Activated effector memory CD4-positive, alpha-beta T cell treated with Interleukin-2 at 50 U/mL for 16 hours (primary cell): Measurements from ENCODE around the gene MGAT5B.

ENCODE experiments used
- DNase-seq: peaks from one replicate; pipeline ENCODE4 v3.0.0-alpha.2; 2020

MGAT5B gene

DNA sequence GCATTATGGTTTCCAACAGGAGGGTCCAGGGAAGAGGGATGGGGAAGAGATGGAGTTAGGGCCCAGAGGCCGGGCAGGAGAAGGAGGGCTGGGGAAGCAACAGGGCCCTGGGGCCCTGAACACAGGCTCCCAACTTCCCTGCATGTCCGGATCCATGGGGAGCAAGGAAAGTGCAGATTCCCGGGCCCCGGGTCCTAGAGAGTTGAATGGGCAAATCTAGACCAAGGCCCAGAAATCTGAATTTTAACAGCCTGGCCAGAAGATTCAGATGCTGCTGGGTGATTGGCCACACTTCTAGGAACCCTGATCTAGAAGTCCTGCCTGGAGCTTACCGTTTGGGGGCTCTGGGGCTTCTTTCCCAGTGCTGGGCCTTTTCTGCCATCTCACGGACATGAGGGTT, 13.2 kb downstream of the MGAT5B start:
- DNase-seq: no peak

DNA sequence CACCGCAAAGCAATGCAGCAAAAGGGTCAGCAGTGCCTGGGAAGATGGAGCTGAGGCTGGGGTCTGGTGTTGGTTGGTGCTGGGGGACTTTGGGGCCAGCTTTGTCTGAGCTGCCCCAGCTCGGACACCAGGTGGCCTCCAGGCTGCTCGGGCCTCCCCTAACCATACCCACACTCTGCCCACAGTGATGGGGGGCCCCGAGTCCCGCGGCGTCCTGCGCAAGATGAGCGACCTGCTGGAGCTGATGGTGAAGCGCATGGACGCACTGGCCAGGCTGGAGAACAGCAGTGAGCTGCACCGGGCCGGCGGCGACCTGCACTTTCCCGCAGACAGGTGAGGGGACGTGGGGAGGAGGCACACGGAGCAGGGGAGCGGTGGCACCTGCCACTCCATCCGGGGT, 13.8 kb downstream of the MGAT5B start:
- no peak for DNase-seq

DNA sequence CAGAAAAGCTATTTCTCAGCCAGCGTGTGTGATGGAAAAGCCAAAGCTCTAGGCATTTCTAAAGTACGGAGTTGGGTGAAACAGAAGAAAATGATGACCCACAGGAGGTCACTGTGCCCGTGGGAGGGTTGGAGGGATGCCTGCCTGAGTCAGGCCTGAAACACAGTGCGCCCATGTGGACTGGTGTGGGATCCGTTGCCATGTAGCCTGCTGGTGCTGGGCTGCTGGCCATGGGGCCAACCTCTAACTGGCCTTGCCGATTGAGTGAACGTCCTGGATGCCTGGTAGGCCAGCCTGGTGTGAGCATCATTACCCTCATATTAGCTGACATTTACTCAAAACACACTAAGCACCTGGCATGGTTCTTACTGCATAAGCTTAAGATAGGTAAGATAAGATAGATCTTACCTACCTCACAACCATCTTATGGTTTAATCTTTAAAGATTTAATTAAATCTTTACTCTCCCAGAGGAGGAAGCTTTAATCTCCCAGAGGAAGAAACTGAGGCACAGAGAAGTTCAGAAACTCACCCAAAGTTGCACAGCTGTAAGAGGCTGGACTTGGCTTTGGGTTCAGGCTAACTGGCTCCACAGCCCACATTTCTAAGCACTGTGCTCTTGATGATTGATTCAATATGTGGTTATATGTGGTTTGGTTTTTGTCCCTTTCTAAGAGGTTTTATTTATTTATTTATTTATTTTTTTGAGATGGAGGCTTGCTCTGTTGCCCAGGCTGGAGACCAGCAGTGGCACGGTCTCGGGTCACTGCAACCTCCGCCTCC, 15.7 kb downstream of the MGAT5B start:
- no peak for DNase-seq

DNA sequence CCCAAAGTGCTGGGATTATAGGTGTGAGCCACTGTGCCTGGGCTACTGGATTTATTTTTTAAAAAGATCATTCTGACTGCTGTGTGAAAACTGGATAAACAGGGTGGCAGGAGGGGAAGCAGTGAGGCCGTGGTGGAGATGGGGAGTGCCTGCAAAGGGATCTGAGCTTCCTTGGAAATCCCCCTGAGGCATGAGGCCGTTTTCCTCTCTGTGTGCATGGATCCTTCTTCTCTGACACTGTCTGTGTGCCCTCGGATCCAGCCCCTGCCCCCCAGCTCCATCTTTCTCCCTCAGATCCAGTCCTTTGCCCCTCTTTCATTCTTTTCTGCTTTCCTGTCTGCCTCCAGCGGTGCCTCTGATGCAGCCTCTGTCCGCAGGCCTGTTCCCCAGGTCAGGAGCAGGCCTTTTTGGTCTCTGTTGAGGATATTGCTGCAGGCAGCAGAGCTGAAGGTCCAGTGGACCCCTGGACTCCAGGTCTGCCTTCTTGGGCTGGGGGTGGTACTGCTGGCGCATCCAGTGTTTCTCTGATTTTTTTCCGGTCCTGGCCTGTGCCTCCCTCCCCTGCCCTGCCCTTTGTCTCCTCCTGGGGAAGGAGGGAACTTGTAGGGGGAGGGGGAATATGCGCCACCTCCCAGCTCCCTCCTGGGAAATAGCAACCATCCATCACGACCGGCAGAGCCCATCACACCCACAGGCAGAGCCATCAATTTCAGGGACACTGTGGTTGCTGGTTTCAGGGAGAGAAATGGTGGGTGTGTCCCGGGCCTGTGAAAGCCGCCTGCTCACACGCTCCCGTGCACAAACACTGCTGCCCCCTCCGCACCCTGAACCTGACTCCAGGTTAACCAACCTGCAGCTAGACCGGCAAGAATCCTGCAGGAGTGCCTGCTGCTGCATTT, 17.0 kb downstream of the MGAT5B start:
- DNase-seq: no peak

DNA sequence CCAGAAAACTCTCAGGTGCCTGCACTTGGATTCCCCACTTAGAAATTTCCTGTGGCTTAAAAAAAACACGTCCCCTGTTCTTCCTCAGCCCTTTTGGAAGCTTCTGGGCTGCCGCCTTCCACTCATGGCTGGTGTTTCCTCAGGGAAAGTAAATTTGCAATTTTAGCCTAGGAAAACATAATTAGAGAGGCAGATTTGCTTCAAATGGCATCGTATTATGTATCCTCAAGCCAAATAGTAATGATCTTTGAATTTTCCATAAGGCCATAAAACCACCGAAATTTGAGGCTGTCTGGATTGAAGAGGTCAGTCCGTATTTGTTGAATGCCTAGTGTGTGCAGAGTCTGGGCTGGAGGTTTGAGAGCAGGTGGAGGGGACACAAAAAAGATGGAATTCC, 17.7 kb downstream of the MGAT5B start:
- no peak for DNase-seq

DNA sequence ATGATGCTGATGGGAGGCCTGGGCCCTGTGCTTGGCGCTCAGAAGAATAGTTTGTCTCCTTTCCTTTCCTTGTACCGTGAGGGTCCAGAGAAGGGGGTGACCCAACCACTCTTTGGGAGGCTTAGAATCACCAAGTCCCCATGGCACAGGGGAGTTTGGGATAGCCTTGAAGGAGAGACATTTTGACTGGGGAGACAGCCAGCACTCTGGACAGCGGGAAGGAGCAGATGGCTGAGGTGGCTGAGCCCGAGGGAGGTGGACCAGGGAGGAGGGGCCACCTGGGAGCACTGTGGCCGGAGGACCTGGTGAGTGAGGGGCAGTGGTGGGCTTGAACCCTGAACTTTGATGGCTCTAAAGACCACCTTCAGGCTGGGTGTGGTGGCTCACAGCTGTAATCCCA, 18.2 kb downstream of the MGAT5B start:
- no peak for DNase-seq

DNA sequence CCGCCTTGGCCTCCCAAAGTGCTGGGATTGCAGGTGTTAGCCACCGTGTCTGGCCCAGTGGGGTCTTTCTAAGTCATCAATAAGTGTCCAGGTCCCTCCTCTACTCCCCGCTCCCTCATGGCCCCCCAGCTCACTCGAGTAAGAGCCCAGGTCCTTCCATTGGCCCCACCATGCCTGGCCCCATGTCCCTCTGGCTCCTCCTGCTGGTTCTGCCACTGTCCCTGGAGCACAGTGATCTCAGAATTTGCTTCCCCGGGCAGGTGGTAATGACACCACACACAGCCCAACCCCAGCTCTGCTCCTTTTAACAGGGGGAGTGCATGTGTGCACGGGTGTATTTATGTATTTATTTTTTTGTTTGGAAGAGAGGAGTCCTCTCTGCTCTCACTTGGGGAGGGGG, 19.6 kb downstream of the MGAT5B start:
- no peak for DNase-seq

DNA sequence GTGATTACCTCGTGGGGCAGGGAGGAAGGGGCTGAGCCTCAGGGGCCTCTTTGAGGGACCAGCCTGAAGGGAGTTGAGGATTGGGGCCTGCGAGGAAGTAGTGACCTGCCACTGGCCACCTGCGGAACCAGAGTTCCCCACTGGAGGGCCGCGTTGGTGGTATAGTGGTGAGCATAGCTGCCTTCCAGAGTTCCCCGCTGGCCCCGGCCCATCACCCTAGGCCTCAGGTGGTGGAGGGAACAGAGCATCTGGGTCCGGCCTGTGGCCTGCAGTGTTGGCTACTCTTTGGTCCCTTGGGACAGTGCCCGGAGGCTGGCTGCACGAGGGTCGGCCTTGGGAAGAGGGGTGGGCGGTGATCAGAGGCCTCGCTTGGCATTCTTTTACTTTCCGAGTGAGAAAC, 20.5 kb downstream of the MGAT5B start:
- no peak for DNase-seq

DNA sequence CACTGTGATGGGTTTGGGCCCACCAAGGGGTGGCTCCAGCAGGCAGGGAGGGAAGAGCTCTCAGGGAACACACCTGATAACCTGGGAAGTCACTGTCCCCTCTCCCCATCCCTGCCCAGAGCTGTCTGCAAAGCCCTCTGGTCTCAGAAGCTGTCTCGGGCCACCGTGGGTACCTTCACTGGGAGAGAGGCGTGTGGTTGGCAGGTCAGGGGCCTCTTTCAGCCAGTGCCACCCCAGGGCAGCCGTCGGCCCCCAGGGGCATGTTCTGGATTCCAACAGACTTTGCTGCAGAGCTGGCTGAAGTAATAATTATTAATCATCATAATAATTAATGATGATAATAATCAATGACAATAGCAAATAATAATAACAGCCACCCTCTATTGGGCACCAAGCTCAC, 21.1 kb downstream of the MGAT5B start:
- no peak for DNase-seq

DNA sequence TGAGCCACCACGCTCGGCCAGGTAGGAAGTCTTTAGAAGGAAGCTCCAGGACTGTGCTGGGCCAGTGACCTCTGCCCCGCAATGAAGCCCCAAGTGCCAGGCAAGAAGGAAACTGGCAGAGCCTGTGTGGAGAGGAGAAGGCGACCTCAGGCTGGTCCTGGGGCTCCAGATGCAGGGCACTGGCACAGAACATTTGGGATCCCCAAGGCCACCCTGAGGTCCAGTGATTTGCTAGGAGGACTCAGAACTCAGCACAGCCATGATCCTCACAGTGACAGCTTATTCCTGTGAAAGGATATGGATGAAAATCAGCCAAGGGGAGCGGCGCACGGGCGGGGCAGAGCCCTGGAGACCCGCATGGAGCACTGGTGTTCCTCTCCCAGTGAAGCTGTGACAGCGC, 24.1 kb downstream of the MGAT5B start:
- no peak for DNase-seq

DNA sequence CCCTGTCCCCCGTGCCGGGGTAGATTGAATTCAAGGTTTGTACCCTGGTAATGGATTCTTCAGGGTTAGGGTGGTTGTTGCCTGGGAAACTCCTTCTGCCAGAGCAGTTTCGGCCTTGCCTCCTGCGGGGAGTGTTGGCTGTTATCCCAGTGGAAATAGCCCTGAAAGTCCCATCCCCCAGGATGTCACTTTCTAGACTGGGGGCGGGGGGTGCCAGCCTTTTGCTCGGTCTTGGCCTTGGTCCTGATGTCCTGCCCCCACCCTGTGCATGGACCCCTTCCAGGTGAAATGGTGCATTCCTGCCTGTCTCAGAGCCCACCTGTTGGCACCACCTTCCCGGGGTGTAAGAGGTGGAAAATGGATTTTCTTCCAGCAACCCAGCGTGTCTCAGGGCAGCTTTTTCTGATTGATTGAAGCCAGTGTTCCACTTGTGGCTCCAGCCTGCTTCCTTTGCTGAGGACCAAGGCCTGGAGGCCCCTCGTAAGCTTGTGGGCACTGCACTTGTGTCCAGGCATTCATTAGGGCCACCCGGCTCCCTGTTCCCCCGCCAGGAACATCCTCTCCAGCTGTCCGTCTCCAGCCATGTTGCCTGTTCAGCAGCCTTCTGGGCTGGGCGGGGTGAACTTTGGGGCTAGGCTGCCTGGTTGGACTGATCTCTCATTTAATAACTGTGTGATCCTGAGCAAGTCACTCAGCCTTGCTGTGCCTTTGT, 25.6 kb downstream of the MGAT5B start:
- DNase-seq: no peak

DNA sequence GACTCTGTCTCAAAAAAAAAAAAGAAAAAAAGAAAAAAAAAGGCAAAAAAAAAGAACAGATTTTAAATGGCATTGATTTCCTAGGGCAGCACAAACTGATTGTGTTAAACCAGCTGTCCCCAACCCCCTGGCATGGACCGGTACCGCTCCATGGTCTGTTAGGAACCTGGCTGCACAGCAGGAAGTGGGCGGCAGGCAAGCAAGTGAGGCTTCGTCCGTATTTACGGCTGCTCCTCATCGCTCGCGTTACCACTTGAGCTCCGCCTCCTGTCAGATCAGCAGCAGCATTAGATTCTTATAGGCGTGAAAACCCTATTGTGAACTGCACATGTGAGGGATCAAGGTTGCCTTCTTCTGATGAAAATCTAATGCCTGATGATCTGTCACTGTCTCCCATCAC, 26.6 kb downstream of the MGAT5B start:
- DNase-seq: no peak

DNA sequence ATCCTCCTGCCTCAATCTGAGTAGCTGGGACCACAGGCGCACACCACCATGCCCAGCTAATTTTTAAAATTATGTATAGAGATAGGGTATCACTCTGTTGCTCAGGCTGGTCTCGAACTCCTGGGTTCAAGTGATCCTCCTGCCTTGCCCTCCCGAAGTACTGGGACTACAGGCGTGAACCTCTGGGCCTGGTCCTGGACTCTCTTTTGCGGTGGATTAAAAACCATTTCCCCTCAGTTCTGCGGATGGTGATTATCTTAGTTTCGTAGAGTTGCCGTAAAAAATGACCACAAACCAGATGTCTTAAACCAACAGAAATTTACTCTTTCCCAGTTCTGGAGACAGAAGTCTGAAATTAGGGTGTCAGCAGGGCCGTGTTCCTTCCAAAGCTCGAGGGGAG, 28.8 kb downstream of the MGAT5B start:
- DNase-seq: no peak

DNA sequence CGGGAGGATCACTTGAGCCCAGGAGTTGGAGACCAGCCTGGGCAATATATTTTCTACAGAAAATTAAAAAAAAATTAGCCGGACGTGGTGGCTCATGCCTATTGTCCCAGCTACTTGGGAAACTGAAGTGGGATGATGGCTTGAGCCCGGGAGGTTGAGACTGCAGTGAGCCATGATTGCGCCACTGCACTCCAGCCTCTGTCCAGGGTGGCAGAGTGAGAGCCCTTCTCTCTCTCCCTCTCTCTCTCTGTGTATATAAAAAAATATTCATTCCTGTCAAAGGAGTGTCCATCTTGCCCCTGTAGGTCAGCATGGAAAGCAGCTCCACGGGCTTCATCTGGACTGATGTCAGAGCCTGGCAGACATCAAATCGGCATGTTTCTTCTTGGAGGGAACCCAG, 31.2 kb downstream of the MGAT5B start:
- no peak for DNase-seq

DNA sequence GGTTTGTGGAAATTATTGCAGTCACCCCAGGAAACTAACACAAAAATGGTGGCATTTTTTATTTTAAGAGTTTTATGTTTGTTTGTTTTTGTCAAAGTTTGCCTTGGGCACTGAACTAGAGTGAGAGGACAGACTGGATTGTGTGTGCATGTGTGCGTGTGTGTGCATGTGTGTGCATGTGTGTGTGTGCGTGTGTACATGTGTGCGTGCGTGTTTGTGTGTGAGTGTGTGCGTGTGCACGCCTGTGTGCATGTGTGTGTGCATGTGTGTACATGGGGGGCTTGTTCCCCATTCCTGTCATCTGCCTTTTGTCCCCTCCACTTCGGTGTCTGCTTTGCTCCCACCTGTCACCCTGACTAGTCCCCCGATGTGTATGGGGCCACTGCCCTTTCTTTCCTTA, 32.5 kb downstream of the MGAT5B start:
- no peak for DNase-seq

DNA sequence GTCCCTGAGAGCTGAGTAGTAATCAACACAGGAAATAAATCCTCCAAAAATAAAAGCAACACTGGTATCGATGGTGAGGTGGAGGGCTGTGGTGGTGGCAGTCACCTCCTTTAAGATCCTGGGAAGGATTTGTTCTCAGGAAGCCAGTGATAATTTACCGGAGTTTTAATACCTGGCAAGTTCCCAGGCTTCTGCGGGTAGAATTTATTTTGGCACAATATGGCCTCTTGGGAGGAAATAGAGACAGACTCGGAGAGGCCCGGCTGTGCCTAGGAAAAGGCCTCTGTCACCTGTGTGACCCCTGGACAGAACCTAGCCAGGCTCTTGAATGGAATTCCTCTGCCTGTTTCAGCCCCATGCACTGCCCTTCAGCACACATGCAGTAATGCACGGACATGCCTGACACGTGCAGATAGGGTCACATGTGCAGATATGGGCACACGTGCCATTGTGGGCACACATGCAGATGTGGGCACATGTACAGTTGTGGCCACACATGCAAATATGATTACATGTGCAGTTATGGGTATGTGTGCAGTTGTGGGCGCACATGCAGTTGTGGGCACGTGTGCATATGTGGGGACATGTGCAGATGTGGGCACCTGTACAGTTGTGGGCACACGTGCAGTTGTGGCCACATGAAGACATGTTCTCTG, 33.5 kb downstream of the MGAT5B start:
- DNase-seq: no peak

DNA sequence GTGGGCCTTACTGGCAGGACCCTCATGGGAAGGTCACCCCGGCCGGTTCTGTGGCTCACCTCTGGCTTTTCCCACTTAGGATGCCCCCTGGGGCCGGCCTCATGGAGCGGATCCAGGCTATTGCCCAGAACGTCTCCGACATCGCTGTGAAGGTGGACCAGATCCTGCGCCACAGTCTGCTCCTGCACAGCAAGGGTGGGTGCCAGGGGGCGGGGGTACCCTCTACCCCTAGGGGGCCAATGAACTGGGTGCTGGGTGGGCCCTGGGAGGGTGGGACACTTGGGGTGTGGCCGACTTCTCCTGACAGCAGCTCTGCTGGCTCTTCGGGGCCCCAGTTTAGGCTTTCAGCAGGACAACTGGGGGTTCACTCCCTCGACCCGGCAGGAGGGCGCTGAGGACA, 34.3 kb downstream of the MGAT5B start:
- no peak for DNase-seq

DNA sequence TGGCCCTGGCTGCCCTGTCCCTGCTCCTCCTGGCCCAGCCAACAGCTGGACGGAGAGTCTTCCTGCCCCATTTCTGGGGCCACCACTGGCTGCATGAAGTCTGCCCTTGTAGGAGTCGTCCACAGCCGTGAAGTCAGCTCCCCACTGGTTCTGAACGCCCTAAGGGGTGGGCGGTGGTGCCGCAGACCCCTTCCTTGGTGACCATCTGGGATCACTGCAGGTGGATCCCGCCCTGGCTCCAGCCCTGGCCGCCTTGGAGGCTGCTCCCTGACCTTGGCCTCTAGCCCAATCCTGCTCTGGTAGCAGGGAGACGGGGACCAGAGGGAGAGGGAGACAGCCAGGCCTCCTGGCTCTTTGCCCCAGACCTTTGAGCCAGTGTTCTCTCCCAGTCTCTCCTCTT, 35.4 kb downstream of the MGAT5B start:
- no peak for DNase-seq

DNA sequence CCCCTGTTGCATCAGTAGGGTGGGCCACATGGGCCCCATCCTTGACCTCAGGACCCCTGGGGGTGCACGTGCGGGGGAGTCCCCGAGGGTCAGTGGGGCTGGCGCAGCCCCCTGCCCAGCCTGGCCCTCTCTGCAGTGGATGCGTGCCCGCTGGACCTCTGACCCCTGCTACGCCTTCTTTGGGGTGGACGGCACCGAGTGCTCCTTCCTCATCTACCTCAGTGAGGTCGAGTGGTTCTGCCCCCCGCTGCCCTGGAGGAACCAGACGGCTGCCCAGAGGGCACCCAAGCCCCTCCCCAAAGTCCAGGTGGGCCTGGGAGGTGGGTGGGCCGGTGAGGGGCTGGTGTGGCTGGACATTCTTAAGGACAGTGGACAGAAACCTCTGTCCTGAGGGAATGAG, 35.9 kb downstream of the MGAT5B start:
- no peak for DNase-seq

DNA sequence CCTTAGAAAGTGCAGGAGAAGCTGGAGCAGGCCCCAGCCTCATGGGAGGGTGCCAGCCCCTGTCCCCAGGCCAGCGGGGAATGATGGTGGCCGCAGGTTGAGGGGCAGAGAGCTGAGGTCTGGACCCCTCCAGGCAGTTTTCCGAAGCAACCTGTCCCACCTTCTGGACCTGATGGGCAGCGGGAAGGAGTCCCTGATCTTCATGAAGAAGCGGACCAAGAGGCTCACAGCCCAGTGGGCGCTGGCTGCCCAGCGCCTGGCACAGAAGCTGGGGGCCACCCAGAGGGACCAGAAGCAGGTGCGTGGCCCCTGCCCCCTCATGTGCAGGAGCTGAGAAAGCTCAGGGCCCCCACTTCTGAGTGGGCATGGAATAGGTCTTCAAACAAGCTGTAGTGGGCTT, 36.8 kb downstream of the MGAT5B start:
- DNase-seq: no peak

DNA sequence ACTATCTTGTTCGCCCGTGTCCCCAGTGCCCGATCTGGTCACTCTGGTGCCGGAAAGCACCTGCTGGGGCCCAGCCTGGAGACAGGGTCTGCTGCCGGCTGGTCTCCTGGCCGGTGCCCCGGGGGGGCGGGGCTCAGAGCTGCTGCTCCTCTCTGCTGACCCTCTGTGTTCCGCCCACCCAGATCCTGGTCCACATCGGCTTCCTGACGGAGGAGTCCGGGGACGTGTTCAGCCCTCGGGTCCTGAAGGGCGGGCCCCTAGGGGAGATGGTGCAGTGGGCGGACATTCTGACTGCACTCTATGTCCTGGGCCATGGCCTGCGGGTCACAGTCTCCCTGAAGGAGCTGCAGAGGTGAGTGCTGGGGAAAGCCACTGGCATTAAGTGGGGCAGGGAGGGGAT, 37.6 kb downstream of the MGAT5B start:
- DNase-seq: no peak

DNA sequence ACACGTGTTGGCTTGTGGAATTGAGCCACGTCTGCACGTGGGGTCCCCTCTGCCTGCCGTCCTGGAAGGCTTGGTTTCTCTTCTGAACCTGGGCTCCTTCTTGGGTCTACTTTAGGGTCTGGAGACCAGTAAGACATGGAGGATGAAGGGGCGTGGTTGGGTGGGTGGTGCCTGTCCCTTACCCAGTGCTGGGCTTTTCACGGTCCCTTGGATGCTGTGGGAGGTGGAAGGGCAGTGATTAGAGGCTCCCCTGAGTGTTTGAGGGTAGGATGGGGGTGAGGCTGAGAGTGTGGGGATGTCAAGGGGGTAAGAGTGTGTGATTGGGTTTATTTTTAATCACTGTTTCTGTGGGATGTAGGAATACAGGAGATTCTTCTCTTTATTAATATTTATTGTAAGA, 38.3 kb downstream of the MGAT5B start:
- DNase-seq: no peak

DNA sequence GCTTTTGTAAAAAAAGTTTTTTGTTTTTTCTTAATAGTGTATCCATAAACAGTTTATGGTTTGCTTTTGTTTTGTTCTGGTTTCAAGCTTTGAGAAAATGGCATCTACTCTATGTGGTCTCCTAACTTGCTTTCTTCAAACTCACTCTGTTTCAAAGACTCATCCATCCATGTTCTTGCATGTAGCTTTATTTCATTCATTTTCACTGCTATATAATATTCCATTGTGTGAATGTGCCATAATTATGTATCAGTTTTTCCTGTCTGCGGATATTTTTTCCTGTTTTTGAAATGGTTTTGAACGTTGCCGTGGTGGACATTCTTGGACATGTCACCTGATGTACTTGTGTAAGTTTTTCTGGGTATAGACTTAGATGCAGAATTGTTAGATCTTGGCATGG, 39.1 kb downstream of the MGAT5B start:
- no peak for DNase-seq
